H4 (cell line): ENCODE data around the gene NKX1-1. TPM values are rescaled to one million over a fixed set of nuclear protein-coding genes. Genes with fewer than 3 reads are reported as not detected.

Experiments used
- DNase-seq: peaks from one replicate; pipeline ENCODE4 v3.0.0-alpha.2; 2015; ENCODE audit warnings: low spot score
- total RNA-seq: library from RNA; depleted of rRNA; stranded (reverse); fragments of >200 nt; shearing (Covaris generic); gene quantifications from 2 replicates; pipeline ENCODE4 v1.2.3, GENCODE V29; 2014

NKX1-1 gene
- total RNA-seq, 1 experiment from 2014 or later, result not detected

DNA sequence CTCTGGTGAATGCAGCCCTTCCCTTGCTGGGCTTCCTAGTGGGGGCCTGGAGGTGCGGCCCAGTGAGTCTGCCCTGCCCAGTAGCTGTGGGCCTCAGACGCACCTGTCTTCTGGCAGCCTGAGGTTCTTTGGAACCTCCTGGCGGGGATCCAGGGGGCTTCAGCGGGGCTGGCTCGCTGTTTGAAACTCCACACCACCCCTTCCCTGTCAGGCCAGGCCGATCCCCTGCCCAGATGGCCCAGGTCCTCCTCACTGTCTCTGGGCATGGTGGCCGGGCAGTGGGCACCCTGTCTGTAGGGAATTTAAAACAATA lies 10.7 kb upstream of the NKX1-1 start:
- no peak for DNase-seq

DNA sequence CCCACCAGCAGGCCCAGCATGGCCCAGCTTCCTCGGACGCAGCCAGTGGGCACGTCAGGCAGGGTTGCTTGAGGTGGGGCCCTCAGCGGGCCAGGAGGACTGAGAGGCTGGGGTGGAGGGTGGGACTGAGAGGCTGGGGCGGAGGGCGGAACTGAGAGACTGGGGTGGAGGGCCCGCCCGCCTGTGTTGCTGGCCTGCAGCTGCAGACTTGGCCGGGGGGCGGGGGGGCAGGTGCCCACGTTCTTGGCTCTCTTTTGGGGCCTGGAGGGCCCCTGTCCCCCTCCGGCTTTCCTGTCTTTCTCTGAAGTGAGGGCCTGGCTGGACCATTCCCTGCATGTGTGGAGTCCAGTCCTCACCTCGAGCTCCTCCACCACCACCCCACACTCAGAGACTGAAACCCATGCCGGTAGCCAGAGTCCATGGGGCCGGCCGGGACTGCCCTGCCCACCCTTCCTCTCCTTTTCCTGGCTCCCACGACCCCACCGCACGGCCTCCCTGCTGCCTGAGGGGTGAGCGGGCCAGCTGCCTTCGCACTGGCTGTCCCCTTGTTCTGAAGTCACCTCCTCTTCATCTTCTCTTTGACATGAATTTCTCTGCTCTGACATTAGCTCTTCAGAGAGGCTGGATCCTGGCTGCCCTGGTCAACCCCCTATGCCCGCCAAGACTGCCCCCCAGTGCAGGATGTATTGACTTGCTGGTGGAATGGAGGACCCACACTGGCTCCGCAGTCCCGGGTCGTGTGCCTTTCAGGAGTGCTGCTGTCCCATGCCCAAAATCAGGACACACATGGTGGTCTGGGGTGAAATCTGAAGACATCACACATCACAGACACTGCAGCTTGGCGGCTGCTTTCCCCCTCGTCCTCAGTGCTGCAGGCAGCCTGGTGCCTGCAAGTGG lies 10.1 kb upstream of the NKX1-1 start:
- no peak for DNase-seq

DNA sequence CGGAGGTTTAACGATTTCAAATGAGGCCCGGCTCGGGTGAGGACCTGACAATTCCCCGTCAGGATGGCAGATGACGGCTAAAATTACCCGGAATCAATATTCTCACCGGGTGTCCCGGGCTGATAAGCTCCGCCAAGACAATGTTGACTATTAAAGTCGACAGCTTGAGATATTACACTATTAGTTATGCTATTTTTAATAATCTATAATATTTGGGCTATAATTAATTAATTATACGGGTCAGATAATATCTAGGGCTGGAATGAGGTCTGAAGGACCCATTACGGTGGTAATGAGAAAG lies 9.4 kb upstream of the NKX1-1 start:
- no peak for DNase-seq

DNA sequence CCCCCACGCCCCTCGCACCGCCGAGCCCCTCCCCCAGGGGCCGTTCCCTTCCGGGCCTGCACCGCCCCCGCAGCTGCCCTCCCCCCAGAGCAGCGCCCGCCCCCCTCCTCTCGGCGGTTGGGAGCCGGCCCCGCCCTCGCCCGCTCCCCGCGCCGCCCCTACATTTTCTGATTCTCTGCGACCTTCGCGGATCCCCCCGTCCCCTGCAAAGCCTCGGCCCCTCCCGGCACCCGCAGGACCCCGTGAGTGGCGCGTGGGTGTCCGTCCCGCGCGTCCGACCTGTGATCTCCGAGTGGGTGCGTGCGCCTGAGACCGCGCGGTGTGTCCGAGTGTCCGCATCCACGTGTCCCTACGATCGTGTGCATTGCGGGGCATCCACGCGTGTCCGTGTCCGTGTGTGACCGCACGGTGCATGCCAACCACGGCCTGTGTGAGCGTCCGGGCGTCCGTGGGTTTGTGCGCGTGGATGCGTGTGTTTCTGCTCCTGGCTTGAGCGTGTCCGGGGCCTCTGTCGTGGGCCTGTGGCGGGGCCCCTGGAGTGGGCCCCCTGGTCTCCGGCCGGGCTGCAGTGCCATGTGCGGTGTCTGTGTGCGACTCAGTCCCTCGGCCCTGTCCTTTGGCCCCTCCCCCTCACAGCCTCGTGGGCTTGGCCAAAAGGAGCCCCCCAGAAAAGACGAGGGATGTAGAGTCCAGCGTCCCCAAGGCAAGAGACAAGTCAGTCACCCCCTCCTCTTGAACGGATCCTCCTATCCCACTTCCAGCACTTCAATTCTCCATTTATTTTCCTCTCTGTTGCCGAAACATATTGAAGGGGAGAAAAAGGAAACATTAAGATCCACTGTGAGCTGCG lies 8.8 kb upstream of the NKX1-1 start:
- DNase-seq, result no peak

DNA sequence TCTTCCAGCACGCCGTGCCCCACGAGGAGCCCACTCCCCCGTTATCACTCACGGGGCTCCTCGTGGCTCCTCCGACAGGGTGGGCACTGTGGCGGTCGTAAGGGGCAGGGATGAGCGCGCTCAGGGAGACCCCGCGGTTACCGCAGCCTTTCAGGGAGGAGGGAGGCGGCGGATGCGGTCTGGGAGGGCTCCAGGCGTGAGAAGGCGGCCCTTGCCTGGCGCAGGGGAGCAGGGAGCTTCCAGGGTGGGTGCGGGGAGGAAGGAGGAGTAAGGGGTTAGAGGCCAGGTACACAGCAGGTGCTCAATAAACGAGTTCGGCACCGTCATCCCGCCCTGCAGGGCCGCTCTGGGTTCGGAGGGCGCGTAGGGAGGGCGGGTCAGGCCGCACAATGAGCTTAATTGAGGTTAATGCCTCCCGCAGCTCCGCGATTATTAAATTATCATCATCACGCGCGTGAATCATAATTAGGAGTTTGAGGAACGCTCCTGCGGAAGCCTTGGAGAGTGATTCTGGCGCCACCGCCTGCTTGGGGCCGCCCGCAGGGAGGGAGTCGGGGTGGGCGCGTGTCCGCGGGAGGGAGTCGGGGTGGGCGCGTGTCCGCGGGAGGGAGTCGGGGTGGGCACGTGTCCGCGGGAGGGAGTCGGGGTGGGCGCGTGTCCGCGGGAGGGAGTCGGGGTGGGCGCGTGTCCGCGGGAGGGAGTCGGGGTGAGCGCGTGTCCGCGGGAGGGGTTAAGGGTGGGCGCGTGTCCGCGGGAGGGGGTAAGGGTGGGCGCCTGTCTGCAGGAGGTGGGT lies 7.6 kb upstream of the NKX1-1 start:
- DNase-seq, result no peak

DNA sequence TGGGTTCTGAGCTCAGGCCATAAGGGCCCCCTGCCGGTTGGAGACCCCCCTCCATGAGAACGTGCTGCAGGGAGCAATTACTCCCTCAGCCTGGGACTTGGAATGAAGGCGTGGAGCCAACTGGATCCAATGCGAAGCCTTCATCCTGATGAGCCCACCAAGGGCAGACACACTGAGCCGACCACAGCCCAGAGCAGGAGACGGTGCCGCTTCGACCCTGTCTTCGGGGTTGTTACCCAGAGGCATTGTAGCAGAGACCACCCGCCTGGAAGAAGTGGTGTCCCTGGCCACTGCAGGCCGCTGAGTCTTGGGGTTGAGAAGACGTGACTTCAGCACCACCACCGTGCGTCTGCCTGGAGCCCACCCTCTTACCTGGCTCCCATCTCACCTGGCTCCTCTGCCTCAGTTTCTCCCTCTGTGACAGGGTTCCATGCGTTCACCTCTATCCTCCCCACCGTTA lies 7.0 kb upstream of the NKX1-1 start:
- DNase-seq, result no peak

DNA sequence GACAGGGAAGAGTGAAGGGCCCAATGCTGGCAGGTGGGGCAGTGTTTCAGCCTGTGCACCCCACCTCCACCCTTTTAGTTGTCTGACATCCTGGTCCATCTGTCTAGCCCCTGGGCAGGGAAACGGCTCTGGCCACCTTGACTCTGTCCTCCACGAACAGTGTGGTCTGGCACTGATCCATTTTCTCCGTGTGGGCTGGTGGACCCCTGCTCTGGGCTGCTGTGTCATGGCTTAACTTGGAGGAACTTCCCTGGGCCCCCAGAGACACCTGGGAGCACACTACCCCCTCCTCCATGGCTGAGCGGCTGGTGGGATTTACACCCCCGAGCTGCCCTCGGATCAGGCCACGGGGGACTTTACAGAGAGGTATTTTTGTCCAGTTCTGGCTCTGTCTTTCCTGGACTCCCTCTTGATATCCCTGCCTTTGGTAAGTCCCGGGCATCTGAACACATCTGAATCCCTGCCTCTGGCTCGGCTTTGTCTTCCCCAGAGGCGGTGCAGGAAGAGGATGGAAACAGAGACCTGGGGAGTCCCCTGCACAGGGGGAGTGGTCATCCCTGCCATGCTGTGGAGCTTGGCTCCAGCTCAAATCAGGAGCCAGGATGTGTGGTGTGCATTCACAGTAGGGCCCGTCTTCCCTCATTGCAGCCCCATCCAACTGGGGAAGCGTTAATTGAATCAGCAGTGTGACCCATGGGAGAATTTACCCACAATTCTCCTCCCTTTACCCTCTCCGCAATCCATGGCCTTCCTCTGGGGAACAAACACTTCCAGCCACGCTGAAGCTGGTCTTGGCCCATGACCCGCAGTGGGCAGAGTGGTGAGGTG lies 6.3 kb upstream of the NKX1-1 start:
- no peak for DNase-seq

DNA sequence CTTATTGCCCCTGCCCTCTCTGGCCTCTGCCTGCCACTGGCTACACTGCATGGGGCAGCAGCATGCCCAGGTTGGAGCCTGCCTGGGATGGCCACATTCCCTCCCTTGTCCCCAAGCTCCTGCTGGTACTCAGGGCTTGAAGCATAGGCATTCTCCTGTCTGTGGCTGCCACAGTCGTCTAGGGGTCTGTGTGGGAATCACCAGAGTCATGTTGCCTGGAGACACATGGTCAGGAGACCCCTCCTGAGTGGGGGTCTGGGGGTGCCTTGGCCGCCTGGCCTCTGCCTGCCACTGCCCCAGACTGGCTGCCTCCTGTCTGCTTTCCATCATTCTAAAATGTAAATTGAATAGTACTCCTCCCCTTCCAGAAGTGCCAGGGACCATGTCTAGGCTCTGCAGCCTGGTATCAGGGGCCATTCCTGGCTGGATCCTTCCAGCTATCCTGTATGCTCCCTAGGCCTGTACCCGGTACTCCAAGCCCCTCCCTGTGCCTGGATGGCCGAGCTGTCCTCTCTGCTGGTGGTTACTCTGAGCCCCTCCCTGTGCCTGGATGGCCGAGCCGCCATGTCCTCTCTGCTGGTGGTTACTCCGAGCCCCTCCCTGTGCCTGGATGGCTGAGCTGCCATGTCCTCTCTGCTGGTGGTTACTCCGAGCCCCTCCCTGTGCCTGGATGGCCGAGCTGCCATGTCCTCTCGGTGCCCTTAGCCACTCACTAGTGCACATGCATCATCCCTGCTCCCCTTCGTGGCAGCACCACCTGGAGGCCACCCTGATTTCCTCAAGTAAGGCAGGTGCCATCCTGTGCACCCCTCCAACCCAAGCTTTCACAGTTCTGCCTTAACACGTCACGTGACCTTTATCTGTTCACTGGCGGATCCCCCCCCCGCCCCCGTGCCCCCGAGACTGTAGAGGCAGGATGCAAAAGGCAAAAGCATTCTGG lies 5.5 kb upstream of the NKX1-1 start:
- DNase-seq, result no peak

DNA sequence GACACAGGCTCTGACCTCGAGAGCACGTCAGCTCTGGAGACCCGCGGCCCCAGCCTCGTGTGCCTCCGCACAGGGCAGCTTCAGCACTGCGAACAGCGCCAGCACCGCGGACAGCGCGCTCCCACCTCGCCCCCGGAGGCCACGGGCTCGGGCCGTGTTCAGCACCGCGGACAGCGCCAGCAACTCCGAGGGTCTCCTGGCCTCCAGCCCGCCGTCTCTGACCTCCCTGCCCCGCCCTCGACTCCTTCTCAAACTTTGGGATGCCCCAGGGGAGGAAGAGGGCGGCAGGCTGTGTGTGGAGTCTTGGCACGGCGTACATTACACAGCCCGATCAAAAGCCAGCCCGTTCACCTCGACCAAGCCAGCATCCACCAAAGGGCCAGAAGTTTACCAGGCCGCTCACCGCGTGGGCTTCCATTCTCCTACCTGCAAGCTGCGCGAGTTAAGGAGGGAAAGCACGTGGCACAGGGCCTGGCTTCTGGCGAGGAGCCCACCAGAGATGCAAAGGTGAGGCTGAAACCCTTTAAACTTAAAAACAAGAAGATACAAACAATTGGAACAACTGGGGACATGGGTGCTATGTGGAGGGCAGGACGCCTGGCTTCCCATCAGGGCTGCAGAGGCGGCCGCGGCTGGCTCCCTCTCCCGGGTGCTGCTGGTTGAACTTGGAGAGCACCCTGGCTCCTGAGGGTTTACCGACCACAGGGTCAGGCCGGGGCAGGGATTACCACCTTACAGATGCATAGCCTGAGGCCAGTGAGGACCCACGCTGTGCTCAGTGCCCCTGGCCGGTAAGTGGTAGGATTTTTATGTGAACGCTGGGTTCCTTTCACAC lies 4.5 kb upstream of the NKX1-1 start:
- peak; percentile 36 for DNase-seq

DNA sequence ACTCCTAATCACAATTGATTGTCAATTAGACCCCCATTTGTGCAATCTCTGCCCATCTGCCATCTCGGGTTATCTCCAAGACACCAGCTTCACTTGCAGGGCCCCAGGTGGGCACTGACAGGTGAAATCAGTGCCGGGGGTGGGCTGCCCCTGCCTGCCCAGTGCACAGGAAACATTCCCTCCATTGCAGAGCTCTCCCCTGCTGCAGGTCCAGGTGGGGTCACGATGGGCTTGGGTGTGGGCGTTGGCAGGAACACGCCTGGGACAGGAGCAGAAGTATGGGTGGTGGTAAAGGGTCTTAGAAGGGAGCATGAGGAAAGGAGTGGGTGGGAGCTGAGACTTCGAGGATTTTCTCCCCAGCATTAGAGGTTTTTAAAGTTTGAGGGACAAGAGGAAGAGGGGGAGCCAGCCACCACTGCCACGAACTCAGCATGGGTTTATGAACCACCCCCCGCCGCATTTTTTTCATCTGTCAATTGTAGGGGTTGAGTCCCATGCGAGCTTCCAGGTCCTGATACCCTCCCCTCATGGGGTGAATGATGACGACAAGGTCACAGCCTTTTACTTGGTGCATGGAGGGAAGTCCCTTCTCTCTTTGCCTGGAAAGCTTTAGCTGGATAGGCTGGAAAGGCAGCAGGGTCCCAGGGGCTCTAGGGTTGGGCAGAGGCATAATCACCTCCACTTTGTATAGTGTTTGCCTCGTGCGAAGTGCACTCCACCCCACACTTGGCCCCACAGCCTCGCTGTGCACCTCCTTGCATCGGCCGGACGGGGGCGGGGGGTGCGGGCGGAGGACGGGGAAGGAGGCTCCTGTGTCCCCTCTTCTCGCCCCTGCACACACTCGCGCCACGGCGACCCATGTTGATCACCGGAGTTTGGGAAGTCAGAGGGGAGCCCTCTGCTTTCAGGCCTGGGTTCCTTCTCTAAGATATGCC lies 3.5 kb upstream of the NKX1-1 start:
- no peak for DNase-seq

DNA sequence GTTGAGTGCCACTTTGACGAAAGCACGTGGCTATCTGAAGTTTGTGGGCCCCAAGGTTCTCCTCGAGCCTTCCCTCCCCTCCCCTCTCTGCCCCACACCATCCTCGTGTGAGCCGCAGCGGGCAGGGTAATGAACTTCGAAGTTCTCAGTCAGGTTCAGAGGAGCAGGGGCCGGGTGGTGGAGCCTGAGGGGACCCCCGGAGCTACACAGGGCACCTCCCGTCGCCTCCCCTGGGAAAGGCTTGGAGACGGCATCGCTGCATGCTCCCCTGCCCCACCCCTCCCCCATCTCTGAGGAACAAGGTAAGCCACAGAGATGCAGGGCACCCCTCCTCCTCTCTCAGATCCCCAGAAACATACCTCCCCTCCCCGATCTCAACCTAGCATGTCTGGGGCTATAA lies 2.8 kb upstream of the NKX1-1 start:
- DNase-seq, result no peak

DNA sequence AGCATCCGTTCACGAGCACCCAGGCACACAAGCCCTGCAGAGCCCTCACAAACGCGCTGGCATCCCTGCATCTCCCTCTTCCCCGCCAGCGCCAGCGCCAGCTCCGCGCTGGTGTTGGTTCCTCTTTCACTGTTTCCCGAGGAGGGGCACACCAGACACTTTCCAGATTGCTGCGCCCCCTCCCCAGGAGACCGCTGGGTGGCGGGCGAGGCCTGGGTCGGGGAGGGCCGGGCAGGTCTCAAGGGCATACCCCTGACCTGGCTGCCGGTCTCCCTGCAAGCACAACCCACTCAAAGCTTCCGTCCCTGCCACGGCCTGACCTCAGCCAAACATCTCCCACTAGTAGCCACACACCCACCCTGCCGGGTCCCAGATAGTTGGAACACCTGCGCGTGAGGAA lies 2.2 kb upstream of the NKX1-1 start:
- DNase-seq, result no peak

DNA sequence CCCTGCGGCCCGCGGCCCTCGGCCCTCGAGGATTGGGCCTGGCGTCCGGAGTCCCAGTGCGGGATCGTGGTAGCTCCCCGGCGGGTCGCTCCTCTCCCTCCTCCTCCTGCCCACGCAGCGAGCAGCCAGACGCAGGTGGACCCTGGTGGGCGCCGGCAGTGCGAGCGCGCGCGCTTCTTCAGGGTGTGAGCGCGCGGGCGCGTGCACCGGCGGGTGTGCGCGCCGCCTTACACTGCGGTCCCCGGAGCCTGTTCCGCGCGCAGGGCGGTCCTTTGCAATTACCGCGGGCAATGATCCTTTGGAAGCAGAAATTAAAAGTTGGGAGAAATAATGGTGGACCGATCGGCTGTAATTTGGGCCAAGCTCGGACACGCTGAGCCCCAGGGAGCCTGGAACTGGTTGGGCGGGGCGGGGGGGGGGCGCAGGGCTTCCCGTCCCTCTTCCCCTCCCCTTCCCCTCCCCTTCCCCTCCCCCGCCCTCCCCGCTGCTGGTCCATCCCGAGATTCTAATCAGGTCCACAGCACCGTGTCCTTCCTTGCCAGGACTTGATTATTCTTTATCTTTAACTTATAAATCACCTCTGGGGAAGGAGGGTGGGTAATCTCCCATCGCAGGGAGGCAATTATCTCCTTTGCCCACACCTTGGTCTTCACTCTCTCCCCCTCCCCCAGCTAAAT lies 1.6 kb upstream of the NKX1-1 start:
- DNase-seq, result no peak

DNA sequence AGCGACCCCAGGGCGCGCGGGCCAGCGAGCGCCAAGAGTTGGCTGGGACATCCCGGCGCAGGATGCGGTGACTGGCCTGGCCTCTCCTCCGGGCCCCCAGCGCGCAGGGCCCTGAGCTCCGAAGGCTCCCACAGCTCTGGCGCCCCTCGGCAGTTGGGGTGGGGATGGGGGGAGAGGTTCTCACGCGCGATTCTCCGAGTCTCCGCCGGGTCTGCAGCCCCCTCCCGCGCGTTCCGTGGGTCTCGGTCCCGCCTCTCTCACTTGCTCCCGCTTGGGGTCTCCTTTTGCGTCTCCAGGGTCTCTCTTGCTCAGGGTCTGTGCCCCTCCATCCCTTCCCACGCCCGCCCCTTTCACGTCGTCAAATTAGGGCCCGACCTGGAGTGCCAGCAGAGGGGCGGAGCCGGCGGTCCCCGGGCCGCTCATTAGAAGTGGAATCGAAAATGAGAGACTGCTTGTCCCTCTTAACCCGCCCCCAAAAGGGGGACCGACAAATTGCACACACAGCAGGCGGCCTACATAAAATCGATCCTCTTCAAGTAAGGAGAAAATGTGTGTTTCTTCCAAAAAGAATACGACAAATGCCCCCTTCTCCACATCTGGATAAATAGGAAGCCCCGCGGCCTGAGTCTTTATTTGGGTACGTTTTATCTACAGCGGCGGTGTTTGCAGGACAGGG lies 877 bp upstream of the NKX1-1 start:
- DNase-seq, result no peak

DNA sequence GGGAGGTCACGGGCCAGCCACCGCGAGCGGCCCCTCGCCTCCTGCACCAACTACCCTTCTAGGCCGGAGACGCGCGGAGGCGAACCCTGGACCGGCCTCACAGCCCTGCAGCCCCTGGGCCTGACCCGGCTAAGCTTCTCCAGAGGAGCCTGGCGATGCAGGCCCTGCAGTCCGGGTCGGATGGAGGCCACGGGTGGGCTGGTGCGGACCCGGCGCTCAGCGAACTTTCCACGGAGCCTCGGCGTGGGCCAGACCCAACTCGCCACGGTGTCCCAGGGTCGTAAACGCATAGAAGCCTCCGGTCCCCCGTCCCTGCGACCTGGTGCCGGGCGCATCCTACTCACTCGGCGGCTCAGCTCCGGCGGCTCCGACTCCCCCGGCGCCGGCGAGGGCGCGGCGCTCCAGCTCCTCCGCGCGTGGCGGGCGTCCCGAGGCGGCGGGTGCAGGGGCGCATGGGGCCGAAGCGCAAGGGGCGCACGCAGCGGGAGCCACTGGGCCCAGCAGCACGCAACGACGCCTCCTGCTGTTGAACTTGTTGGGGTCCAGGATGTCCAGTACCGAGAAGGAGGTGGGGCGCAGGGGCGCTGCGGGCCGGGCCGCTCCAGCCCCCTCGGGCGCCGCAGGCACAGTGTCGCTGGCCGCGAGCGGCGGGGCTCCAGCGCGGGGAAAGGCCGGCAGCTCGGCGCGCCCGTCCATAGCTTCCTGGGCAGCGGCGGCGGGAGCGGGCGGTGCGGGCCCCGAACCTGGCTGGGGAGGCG lies 427 bp downstream of the NKX1-1 start:
- DNase-seq, result no peak

DNA sequence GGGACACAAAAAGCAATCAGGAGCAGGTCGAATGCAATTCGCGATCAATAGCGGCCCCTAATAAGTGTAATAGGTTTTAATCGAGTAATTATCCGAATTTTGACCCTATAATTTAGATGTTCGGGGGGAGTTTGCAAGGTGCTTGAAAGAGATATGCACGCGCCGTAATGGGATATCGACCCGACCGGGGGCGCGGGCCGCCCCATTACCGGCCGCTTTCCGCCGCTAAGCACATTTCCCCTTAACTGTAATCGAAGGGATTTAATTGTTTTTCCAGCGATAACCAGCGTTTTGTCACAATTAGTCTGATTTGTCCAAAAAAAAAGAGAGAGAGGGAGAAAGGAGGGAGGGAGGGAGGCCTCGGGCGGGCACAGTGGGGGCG lies 997 bp downstream of the NKX1-1 start:
- no peak for DNase-seq
